ENCODE data around the gene PHF21B. TPM values are rescaled to one million over a fixed set of nuclear protein-coding genes. Genes with fewer than 3 reads are reported as not detected.

Gene PHF21B
- total RNA-seq, 1 donor from 2014 or later = not detected

DNA sequence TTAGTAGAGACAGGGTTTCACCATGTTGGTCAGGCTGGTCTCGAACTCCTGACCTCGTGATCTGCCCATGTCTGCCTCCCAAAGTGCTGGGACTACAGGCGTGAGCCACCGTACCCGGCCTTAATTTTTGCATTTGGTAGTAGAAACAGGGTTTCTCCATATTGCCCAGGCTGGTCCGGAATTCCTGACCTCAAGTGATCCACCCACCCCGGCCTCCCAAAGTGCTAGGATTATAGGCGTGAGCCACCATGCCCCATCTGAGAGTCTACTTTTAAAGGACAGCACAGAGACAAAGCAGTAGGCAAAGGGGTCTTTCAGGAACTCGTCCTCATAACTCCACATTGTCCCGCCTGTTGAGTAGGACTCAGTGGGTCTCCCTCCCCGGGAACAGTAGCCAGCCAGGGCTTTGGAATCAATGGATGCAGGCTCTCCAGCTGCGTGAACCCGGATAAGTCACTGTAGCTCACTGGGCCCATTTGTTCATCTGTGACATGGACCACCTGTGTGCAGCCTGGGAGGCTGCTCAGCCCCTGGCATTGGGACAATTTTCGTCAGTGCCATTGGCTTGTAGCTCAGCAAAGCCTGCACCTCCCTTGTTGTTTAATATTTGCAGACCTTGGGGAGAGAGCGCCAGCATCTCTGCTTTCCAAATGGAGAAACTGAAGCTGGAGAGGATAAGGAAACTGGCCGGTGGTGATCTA lies 171.3 kb downstream of the PHF21B start:
- ATAC-seq = no peak

DNA sequence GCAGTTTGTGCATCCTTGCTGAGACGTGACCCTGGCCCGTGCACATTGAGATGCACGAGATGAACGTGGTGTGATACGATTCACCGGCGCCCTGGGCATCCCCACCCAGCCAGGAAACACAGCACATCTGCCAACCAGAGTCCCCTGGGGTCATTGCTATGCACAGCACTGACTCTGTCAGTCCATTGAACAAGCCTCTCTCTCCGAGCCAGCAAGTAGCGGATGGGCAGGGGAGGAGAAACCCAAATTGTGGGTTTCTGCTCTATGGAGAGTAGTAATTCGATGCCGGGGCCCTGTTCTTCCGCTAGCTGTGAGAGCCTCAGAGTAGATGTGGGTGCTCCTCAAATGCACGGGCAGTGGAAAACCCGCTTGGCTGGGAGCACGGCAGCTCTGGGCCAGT lies 172.3 kb downstream of the PHF21B start:
- no peak for ATAC-seq

DNA sequence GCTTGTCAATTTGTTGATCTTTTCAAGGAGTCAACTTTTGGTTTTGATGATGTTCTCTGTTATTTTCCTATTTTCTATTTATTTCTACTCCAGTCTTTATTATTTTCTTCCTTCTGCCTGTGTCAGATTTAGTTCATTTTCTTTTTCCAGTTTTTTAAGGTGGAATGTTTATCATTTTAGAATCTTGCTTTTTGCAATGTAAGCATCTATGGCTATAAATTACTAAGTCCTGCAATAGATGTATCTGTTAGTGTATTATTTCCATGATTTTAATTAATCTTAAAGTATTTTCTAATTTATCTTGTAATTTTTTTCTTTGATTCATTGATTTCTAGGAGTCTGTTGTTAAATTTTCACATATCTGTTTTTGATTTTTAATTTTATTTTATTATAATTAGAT lies 175.7 kb downstream of the PHF21B start:
- no peak for ATAC-seq

DNA sequence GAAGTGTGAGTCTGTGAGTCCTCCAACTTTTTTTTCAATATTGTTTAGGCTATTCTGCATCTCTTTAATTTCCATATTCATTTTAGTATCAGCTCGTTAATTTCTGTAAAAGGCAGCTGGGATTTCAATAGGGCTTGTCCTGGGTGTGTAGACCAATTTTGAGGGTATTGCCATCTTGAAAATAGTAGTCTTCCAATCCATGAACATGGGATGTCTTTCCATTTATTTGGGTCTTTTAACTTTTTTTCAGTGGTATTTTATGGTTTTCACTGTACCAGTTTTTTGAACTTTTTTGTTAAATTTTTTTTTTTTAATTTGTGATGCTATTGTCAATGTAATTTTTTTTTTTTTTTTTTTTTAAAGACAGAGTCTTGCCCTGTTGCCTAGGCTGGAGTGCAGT lies 177.9 kb downstream of the PHF21B start:
- ATAC-seq = no peak

Other genes starting within 250 kb of the PHF21B start
- 67.8 TPM for gene NUP50, start 153.9 kb upstream of the PHF21B start, total RNA-seq
- 45.4 TPM for gene KIAA0930, start 230.9 kb upstream of the PHF21B start, total RNA-seq

All from esophagus mucosa (tissue), 1 donor.